Colonic mucosa (tissue), 4 donors: ENCODE data around the gene ABCA12. TPM values are rescaled to one million over a fixed set of nuclear protein-coding genes. Genes with fewer than 3 reads are reported as not detected.

ENCODE experiments used
- DNase-seq: peaks from one replicate; pipeline ENCODE4 v3.0.0-alpha.2; 2020
- H3K27ac ChIP-seq: fragments of 200-600 bp; one replicate; pipeline ENCODE4 v1.8.0; 2021
- H3K27me3 ChIP-seq: fragments of 200-600 bp; one replicate; pipeline ENCODE4 v1.8.0; 2021
- H3K36me3 ChIP-seq: fragments of 200-600 bp; one replicate; pipeline ENCODE4 v1.8.0; 2021
- H3K4me1 ChIP-seq: fragments of 200-600 bp; one replicate; pipeline ENCODE4 v1.8.0; 2021; ENCODE audit warnings: mild to moderate bottlenecking
- H3K4me3 ChIP-seq: fragments of 200-600 bp; one replicate; pipeline ENCODE4 v1.8.0; 2021
- H3K9ac ChIP-seq, 2 donors: one replicate each; pipeline ENCODE4 v1.7.0; 2013; ENCODE audit warnings: control low read depth in 2 of 2, low read depth in 2 of 2, low read length in 2 of 2
- H3K9me3 ChIP-seq: fragments of 200-600 bp; one replicate; pipeline ENCODE4 v1.8.0; 2021
- CTCF ChIP-seq: fragments of 200-600 bp; IDR thresholded peaks from one replicate; pipeline ENCODE4 v1.8.0; 2022; ENCODE audit warnings: antibody characterized with exemption, mild to moderate bottlenecking
- intact Hi-C: fragments of 100-400 bp; cut with DNase I; formaldehyde crosslinking; loops from one replicate; pipeline ENCODE4 v1.14.1; 2022
- total RNA-seq, 2 donors: library from RNA; stranded (reverse); fragmentation: NEBNext Ultra II Directional in 1 of 2; extraction: Animal tissue kit (Norgen Biotek cat#: 25700) in 1 of 2; gene quantifications; one replicate each; pipeline ENCODE4 v1.2.1, GENCODE V29; 2021
- donor health status: healthy.
- donor health status: DM: no; HTN: no; CAD: no.
- donor health status: DM: no; HTN: no; CAD: no.

Gene ABCA12
- total RNA-seq, 2 donors from 2014 or later: 0.03 to 0.22 TPM

- H3K27ac ChIP-seq: no peak overlapping the region
- no peaks in the 10 kb centered on the region for H3K27me3 ChIP-seq
- no peaks in the 10 kb centered on the region for H3K9me3 ChIP-seq
- no peaks in the 10 kb centered on the region for H3K4me1 ChIP-seq
- intact Hi-C loops: no loop called here
- H3K4me3 ChIP-seq: no peak overlapping the region
- DNase-seq: no peak
- H3K9ac ChIP-seq: no peak overlapping the region
- H3K36me3 ChIP-seq: no peaks in the 10 kb centered on the region
- no peak for TF ChIP-seq CTCF
Measured at GRCh38 chr2:215059724-215060123, 78.7 kb downstream of the ABCA12 start.

GRCh38 chr2:215055891-215056290 is 82.5 kb downstream of the ABCA12 start:
- H3K9ac ChIP-seq: no peak overlapping the region
- no peaks in the 10 kb centered on the region for H3K9me3 ChIP-seq
- no peak for TF ChIP-seq CTCF
- H3K27ac ChIP-seq: no peak overlapping the region
- no peak overlapping the region for H3K4me3 ChIP-seq
- intact Hi-C loops: no loop called here
- H3K27me3 ChIP-seq: no peaks in the 10 kb centered on the region
- no peak for DNase-seq
- H3K36me3 ChIP-seq: no peaks in the 10 kb centered on the region
- H3K4me1 ChIP-seq: no peaks in the 10 kb centered on the region

GRCh38 chr2:215052810-215053209 is 85.6 kb downstream of the ABCA12 start:
- H3K36me3 ChIP-seq: no peaks in the 10 kb centered on the region
- no peak for DNase-seq
- H3K27ac ChIP-seq: no peak overlapping the region
- H3K27me3 ChIP-seq: no peaks in the 10 kb centered on the region
- H3K4me3 ChIP-seq: no peak overlapping the region
- H3K4me1 ChIP-seq: no peaks in the 10 kb centered on the region
- H3K9me3 ChIP-seq: no peaks in the 10 kb centered on the region
- no peak for TF ChIP-seq CTCF
- no peak overlapping the region for H3K9ac ChIP-seq
- intact Hi-C loops: no loop called here

GRCh38 chr2:215052404-215052803 is 86.0 kb downstream of the ABCA12 start:
- no peaks in the 10 kb centered on the region for H3K4me1 ChIP-seq
- no peak overlapping the region for H3K27ac ChIP-seq
- no peak for TF ChIP-seq CTCF
- H3K27me3 ChIP-seq: no peaks in the 10 kb centered on the region
- H3K4me3 ChIP-seq: no peak overlapping the region
- no peaks in the 10 kb centered on the region for H3K9me3 ChIP-seq
- H3K36me3 ChIP-seq: no peaks in the 10 kb centered on the region
- H3K9ac ChIP-seq: no peak overlapping the region
- intact Hi-C loops: no loop called here
- DNase-seq: no peak

GRCh38 chr2:215049341-215049740 is 89.1 kb downstream of the ABCA12 start:
- no peak for TF ChIP-seq CTCF
- H3K4me3 ChIP-seq: no peak overlapping the region
- H3K36me3 ChIP-seq: no peaks in the 10 kb centered on the region
- H3K9me3 ChIP-seq: no peaks in the 10 kb centered on the region
- H3K27me3 ChIP-seq: no peaks in the 10 kb centered on the region
- no peak overlapping the region for H3K9ac ChIP-seq
- no peak overlapping the region for H3K27ac ChIP-seq
- H3K4me1 ChIP-seq: no peaks in the 10 kb centered on the region
- no peak for DNase-seq
- intact Hi-C loops: no loop called here

- H3K27me3 ChIP-seq: no peaks in the 10 kb centered on the region
- H3K4me3 ChIP-seq: no peak overlapping the region
- H3K27ac ChIP-seq: no peak overlapping the region
- TF ChIP-seq CTCF: no peak
- DNase-seq: no peak
- H3K36me3 ChIP-seq: no peaks in the 10 kb centered on the region
- H3K9ac ChIP-seq: no peak overlapping the region
- intact Hi-C loops: no loop called here
- H3K9me3 ChIP-seq: no peaks in the 10 kb centered on the region
- no peaks in the 10 kb centered on the region for H3K4me1 ChIP-seq
Measured at GRCh38 chr2:215038421-215038820, 100.0 kb downstream of the ABCA12 start.
